ENCODE results near the gene VPS33B.

Gene VPS33B

GRCh38 chr15:90986790-90987507, 35.4 kb downstream of the VPS33B start:
- DNase-seq (ENCODE audit: low read depth, low spot score): no peak
- H3K27ac ChIP-seq: no peak overlapping the region

GRCh38 chr15:90982135-90982534, 40.3 kb downstream of the VPS33B start:
- peak overlapping the region; percentile 26 for H3K27ac ChIP-seq
- no peak for DNase-seq (ENCODE audit: low read depth, low spot score)

GRCh38 chr15:90981681-90982080, 40.7 kb downstream of the VPS33B start:
- no peak for DNase-seq (ENCODE audit: low read depth, low spot score)
- H3K27ac ChIP-seq: no peak overlapping the region

- H3K27ac ChIP-seq: no peak overlapping the region
- DNase-seq (ENCODE audit: low read depth, low spot score): no peak
Observed at GRCh38 chr15:90979582-90979981, 42.8 kb downstream of the VPS33B start.

DNA sequence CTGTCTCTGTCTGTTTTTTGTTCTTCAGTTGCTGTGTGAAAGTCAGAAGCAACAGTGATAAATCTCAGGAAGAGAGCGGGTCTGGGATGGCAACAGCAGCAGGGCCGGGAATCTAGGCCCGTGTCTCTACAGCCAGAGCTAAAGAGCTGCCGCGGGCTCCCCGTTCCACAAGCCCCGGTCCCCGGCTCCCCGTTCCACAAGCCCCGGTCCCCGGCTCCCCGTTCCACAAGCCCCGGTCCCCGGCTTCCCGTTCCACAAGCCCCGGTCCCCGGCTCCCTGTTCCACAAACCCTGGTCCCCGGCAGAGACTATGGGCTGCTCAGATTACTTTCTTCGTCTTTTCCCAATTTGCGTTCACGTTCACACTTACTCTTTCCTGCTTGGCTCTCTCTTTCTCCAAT, 48.2 kb downstream of the VPS33B start:
- no peak overlapping the region for H3K27ac ChIP-seq
- DNase-seq (ENCODE audit: low read depth, low spot score): no peak

DNA sequence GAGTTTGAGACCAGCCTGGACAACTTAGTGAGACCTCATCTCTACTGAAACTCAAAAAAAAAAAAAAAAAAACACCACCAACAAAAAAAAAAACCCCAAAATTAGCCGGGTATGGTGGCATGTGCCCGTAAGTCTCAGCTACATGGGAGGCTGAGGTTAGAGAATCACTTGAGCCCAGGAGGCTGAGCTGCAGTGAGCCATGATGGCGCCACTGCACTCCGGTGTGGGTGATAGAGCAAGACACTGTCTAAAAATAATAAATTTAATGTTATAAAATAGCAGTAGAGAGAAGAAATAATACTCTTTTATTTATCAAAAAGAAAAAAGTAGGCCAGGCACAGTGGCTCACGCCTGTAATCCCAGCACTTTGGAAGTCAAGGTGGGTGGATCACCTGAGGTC, 50.3 kb downstream of the VPS33B start:
- no peak overlapping the region for H3K27ac ChIP-seq
- DNase-seq (ENCODE audit: low read depth, low spot score): no peak

DNA sequence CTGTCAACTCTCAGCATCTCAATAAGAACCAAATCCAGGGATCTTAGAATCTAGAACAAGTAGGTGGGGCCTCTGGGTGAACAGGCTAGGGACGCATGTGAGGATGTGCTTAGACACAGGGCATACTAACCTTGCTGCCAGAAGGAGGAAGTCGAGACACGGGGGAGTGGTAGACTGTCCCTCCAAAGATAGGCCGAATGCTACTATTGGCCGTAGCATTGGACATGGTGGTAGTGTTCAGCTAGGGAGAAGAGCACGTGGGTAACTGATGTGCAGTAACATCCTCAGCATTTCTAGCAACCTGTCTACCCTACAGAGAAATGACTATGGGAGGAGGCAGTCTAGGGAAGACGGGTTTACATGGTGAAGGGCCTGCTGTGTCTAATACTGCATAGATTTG, 52.1 kb downstream of the VPS33B start:
- DNase-seq (ENCODE audit: low read depth, low spot score): no peak
- no peak overlapping the region for H3K27ac ChIP-seq

- DNase-seq (ENCODE audit: low read depth, low spot score): no peak
- no peak overlapping the region for H3K27ac ChIP-seq
Observed at GRCh38 chr15:90968434-90968833, 54.0 kb downstream of the VPS33B start.

DNA sequence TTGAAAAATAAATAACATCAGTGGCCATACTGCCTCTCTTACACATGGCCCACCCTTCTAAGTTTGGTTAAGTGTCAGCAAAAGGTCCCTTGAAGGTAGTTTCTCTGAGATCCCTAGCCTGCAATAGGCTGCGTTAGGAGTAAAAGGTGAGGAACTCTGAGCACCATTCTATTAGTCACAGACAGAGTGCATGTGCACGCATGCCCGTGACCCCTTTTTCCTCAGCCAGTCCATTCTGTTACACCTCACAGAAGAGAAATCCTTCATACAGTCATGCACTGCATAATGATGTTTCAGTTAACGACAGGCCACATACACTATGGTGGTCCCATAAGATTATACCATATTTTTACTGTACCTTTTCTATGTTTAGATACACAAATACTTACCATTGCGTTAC, 55.2 kb downstream of the VPS33B start:
- no peak overlapping the region for H3K27ac ChIP-seq
- DNase-seq (ENCODE audit: low read depth, low spot score): no peak

DNA sequence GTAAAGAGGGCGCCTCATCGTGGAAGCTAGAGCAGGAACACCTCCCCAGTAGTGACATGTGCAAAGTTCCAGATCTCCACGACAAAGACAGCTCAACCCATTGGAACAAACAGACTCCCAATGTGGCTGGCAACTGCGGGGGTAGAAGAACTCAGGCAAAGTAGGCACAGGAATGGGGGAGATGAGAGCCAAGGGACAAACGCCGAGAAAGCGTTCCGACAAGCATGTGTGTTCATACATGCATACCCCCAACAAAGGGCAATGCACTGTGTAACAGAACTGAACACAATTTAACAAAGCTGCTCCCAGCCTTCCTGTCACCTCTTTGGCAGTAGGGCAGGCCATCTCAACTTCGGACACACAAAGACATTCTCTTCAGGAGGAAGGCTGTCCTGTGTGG, 56.1 kb downstream of the VPS33B start:
- H3K27ac ChIP-seq: no peak overlapping the region
- no peak for DNase-seq (ENCODE audit: low read depth, low spot score)

GRCh38 chr15:90962021-90962420, 60.4 kb downstream of the VPS33B start:
- no peak for DNase-seq (ENCODE audit: low read depth, low spot score)
- no peak overlapping the region for H3K27ac ChIP-seq

- no peak overlapping the region for H3K27ac ChIP-seq
- DNase-seq (ENCODE audit: low read depth, low spot score): no peak
Observed at GRCh38 chr15:90960298-90961091, 61.9 kb downstream of the VPS33B start.

GRCh38 chr15:90959894-90960293, 62.5 kb downstream of the VPS33B start:
- H3K27ac ChIP-seq: no peak overlapping the region
- DNase-seq (ENCODE audit: low read depth, low spot score): no peak

DNA sequence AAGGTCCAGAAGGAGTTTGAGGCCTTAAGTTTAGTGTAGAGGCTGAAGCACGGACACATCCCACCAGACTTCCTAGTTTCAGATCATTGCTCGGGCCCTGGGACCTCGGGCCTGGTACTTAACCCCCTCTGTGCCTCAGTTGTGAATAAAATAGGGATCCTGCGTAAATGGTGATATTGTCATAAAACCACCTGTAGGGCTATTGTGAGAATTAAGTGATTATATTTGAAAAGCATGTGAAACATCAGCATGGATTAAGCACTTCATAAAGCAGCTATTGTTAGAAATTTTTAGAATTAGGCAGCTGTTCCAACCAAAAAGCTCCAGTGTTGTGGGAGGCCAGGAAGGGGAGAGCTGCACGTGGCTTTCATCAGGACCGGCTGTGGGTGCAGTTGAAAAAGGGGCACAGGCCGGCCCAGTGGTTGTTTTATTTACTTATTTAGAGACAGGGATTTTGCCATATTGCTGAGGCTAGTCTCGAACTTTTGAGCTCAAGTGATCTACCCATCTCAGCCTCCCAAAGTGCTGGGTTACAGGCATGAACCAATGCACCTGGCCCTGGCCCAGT, 63.3 kb downstream of the VPS33B start:
- DNase-seq (ENCODE audit: low read depth, low spot score): no peak
- H3K27ac ChIP-seq: no peak overlapping the region

- no peak overlapping the region for H3K27ac ChIP-seq
- DNase-seq (ENCODE audit: low read depth, low spot score): no peak
Observed at GRCh38 chr15:90957791-90958190, 64.6 kb downstream of the VPS33B start.

DNA sequence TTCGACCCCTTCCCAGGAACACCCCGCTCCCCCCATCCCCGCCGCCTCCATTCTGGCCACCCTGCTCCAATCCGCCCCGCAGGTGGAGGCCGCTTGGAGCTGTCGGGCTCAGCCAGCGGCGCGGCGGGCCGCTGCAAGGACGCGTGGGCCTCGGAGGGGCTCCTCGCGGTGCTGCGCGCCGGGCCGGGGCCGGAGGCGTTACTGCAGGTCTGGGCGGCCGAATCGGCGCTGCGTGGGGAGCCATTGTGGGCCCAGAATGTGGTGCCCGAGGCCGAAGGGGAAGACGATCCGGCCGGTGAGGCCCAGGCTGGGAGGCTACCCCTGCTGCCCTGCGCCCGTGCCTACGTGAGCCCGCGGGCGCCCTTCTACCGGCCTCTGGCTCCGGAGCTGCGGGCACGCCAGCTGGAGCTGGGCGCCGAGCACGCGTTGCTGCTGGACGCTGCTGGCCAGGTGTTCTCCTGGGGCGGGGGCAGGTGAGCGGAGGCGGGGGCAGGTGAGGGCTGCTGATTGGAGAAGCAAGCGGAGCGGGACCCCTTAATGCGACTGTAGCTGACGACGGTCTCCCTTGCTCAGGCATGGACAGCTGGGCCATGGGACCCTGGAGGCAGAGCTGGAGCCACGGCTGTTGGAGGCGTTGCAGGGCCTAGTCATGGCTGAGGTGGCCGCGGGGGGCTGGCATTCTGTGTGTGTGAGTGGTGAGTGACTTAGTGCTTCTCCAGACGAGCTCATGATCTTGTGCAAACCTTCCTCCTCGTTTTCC, 65.2 kb downstream of the VPS33B start:
- no peak overlapping the region for H3K27ac ChIP-seq
- DNase-seq (ENCODE audit: low read depth, low spot score): no peak

GRCh38 chr15:90956274-90957030, 65.9 kb downstream of the VPS33B start:
- DNase-seq (ENCODE audit: low read depth, low spot score): no peak
- no peak overlapping the region for H3K27ac ChIP-seq

GRCh38 chr15:90955624-90956273, 66.6 kb downstream of the VPS33B start:
- DNase-seq (ENCODE audit: low read depth, low spot score): no peak
- no peak overlapping the region for H3K27ac ChIP-seq
